HG02938 (cell line): ENCODE results near the gene GNAZ.
"Not testable (repeated sequence)": the region's sequence is repeated elsewhere in the genome, so short reads cannot be mapped to it uniquely, and the experiment has no call there.

Experiments
- ATAC-seq: cut with Tn5 transposase; IDR thresholded peaks from one replicate; pipeline ENCODE4 v1.9.1; 2021; ENCODE audit warnings: mild to moderate bottlenecking, moderate library complexity; ENCODE audit not compliant: unreplicated experiment

GNAZ gene

GRCh38 chr22:23070418-23071229 is at the start of gene GNAZ:
Gene GNAZ, plus strand, starts transcription at chr22:23070519. Its CDS starts 25,177 bp downstream, at chr22:23095696.
- no peak for ATAC-seq

- no peak for ATAC-seq
These were observed 49.5 kb upstream of the GNAZ start for GRCh38 chr22:23020659-23021293.

- not testable (repeated sequence) for ATAC-seq
These were observed 48.5 kb upstream of the GNAZ start for GRCh38 chr22:23021660-23022353.

- no peak for ATAC-seq
These were observed 47.0 kb upstream of the GNAZ start for GRCh38 chr22:23023294-23023693.

GRCh38 chr22:23026777-23027176 is 43.5 kb upstream of the GNAZ start:
- no peak for ATAC-seq

- not testable (repeated sequence) for ATAC-seq
These were observed 42.5 kb upstream of the GNAZ start for GRCh38 chr22:23027849-23028248.

- ATAC-seq: no peak
These were observed 40.6 kb upstream of the GNAZ start for GRCh38 chr22:23029521-23030228.

- no peak for ATAC-seq
These were observed 38.9 kb upstream of the GNAZ start for GRCh38 chr22:23031381-23031780.

GRCh38 chr22:23031786-23032185 is 38.5 kb upstream of the GNAZ start:
- ATAC-seq: no peak

- no peak for ATAC-seq
These were observed 37.7 kb upstream of the GNAZ start for GRCh38 chr22:23032658-23033057.

GRCh38 chr22:23033116-23033905 is 37.0 kb upstream of the GNAZ start:
- ATAC-seq: no peak

GRCh38 chr22:23034621-23035556 is 35.4 kb upstream of the GNAZ start:
- no peak for ATAC-seq

- ATAC-seq: no peak
These were observed 34.6 kb upstream of the GNAZ start for GRCh38 chr22:23035557-23036277.

GRCh38 chr22:23036684-23037428 is 33.5 kb upstream of the GNAZ start:
- ATAC-seq: no peak

GRCh38 chr22:23037429-23038333 is 32.6 kb upstream of the GNAZ start:
- ATAC-seq: no peak

GRCh38 chr22:23038334-23038642 is 32.0 kb upstream of the GNAZ start:
- ATAC-seq: no peak

GRCh38 chr22:23038902-23039301 is 31.4 kb upstream of the GNAZ start:
- no peak for ATAC-seq
